ENCODE data around the gene CASK.
"Not testable (repeated sequence)": the region's sequence is repeated elsewhere in the genome, so short reads cannot be mapped to it uniquely, and the experiment has no call there.

Gene CASK

GRCh38 chrX:41616935-41617334 lies 306.4 kb downstream of the CASK start:
- no peak overlapping the region for H3K4me3 ChIP-seq (ENCODE audit: low read depth, low read length)
- TF ChIP-seq POLR2A (IDR thresholded peaks at IDR 0.05; ENCODE audit: extremely low read depth, insufficient read length) (no peak), MYC (IDR thresholded peaks at IDR 0.05; ENCODE audit: low read depth, low read length) (no peak)
- TF ChIP-seq, protein P1, sequence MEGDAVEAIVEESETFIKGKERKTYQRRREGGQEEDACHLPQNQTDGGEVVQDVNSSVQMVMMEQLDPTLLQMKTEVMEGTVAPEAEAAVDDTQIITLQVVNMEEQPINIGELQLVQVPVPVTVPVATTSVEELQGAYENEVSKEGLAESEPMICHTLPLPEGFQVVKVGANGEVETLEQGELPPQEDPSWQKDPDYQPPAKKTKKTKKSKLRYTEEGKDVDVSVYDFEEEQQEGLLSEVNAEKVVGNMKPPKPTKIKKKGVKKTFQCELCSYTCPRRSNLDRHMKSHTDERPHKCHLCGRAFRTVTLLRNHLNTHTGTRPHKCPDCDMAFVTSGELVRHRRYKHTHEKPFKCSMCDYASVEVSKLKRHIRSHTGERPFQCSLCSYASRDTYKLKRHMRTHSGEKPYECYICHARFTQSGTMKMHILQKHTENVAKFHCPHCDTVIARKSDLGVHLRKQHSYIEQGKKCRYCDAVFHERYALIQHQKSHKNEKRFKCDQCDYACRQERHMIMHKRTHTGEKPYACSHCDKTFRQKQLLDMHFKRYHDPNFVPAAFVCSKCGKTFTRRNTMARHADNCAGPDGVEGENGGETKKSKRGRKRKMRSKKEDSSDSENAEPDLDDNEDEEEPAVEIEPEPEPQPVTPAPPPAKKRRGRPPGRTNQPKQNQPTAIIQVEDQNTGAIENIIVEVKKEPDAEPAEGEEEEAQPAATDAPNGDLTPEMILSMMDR (IDR thresholded peaks at IDR 0.05; ENCODE audit: low read depth, low read length) = no peak
- TF ChIP-seq, protein P2, sequence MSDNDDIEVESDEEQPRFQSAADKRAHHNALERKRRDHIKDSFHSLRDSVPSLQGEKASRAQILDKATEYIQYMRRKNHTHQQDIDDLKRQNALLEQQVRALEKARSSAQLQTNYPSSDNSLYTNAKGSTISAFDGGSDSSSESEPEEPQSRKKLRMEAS (IDR thresholded peaks at IDR 0.05; ENCODE audit: low read depth, low read length) = no peak
- no peak for DNase-seq (ENCODE audit: low read depth)

- TF ChIP-seq, protein P2 (IDR thresholded peaks at IDR 0.05; ENCODE audit: low read depth, low read length) = no peak
- H3K4me3 ChIP-seq (ENCODE audit: low read depth, low read length) = no peak overlapping the region
- DNase-seq (ENCODE audit: low read depth) = no peak
These were observed 307.1 kb downstream of the CASK start for GRCh38 chrX:41616255-41616654.

DNA sequence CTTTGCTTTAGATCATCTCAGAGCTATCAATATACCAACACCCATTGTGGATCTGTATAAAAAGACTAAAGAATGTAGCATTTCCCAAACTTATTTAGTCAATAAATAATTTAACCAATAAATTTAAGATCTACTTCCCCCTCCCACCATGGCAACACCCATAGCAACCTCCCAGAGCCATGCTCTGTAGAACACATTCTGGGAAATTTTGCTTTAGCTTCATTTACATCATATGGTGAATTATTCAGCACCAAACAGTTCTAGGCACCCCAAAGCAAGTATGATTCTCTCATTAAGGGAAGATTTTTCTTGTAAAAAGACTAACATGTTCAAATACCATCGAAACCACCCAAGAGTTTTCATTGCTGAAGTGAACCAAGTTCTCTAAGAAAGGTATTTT lies 315.1 kb downstream of the CASK start:
- H3K4me3 ChIP-seq (ENCODE audit: low read depth, low read length) = no peak overlapping the region
- DNase-seq (ENCODE audit: low read depth) = no peak
- TF ChIP-seq, protein P1 (IDR thresholded peaks at IDR 0.05; ENCODE audit: low read depth, low read length) = no peak
- TF ChIP-seq, protein P2 (IDR thresholded peaks at IDR 0.05; ENCODE audit: low read depth, low read length) = no peak
- no peak for TF ChIP-seq POLR2A (IDR thresholded peaks at IDR 0.05; ENCODE audit: extremely low read depth, insufficient read length)
- no peak for TF ChIP-seq MYC (IDR thresholded peaks at IDR 0.05; ENCODE audit: low read depth, low read length)

GRCh38 chrX:41607264-41607832 lies 316.0 kb downstream of the CASK start:
- TF ChIP-seq MYC (IDR thresholded peaks at IDR 0.05; ENCODE audit: low read depth, low read length) (no peak), POLR2A (IDR thresholded peaks at IDR 0.05; ENCODE audit: extremely low read depth, insufficient read length) (no peak)
- TF ChIP-seq, protein P2 (IDR thresholded peaks at IDR 0.05; ENCODE audit: low read depth, low read length) = no peak
- TF ChIP-seq, protein P1 (IDR thresholded peaks at IDR 0.05; ENCODE audit: low read depth, low read length) = no peak
- no peak overlapping the region for H3K4me3 ChIP-seq (ENCODE audit: low read depth, low read length)
- no peak for DNase-seq (ENCODE audit: low read depth)

GRCh38 chrX:41606057-41606456 lies 317.3 kb downstream of the CASK start:
- not testable (repeated sequence) for H3K4me3 ChIP-seq (ENCODE audit: low read depth, low read length); DNase-seq (ENCODE audit: low read depth)

- DNase-seq (ENCODE audit: low read depth) = no peak
- TF ChIP-seq POLR2A (IDR thresholded peaks at IDR 0.05; ENCODE audit: extremely low read depth, insufficient read length) (no peak), MYC (IDR thresholded peaks at IDR 0.05; ENCODE audit: low read depth, low read length) (no peak)
- TF ChIP-seq, protein P1 (IDR thresholded peaks at IDR 0.05; ENCODE audit: low read depth, low read length) = no peak
- TF ChIP-seq, protein P2 (IDR thresholded peaks at IDR 0.05; ENCODE audit: low read depth, low read length) = no peak
- no peak overlapping the region for H3K4me3 ChIP-seq (ENCODE audit: low read depth, low read length)
These were observed 318.4 kb downstream of the CASK start for GRCh38 chrX:41604766-41605543.
